GM19395 (cell line): ENCODE data around the gene ZCCHC17.
"Not testable (repeated sequence)": the region's sequence is repeated elsewhere in the genome, so short reads cannot be mapped to it uniquely, and the experiment has no call there.

Experiments
- ATAC-seq: cut with Tn5 transposase; IDR thresholded peaks from one replicate; pipeline ENCODE4 v1.9.1; 2021; ENCODE audit warnings: mild to moderate bottlenecking, moderate library complexity; ENCODE audit not compliant: unreplicated experiment

The ZCCHC17 gene

GRCh38 chr1:31368611-31369107, 71.8 kb downstream of the ZCCHC17 start:
- ATAC-seq: no peak

GRCh38 chr1:31370021-31370420, 73.2 kb downstream of the ZCCHC17 start:
- no peak for ATAC-seq

GRCh38 chr1:31370565-31370964, 73.7 kb downstream of the ZCCHC17 start:
- no peak for ATAC-seq

- ATAC-seq: no peak
Measured at GRCh38 chr1:31371121-31371959, 74.5 kb downstream of the ZCCHC17 start.

- no peak for ATAC-seq
Measured at GRCh38 chr1:31372051-31372450, 75.2 kb downstream of the ZCCHC17 start.

- ATAC-seq: no peak
Measured at GRCh38 chr1:31372751-31373055, 75.9 kb downstream of the ZCCHC17 start.

GRCh38 chr1:31373056-31373896, 76.4 kb downstream of the ZCCHC17 start, which contains the start of gene FABP3:
TSS of gene FABP3 (minus strand) at chr1:31373076. CDS start at chr1:31373014, 62 bp downstream.
- no peak for ATAC-seq

- no peak for ATAC-seq
Measured at GRCh38 chr1:31373897-31374486, 77.2 kb downstream of the ZCCHC17 start.

GRCh38 chr1:31374511-31375196, 77.8 kb downstream of the ZCCHC17 start:
- ATAC-seq: no peak

GRCh38 chr1:31376375-31377134, 79.7 kb downstream of the ZCCHC17 start:
- ATAC-seq: no peak

- ATAC-seq: no peak
Measured at GRCh38 chr1:31377364-31377863, 80.6 kb downstream of the ZCCHC17 start.

- ATAC-seq: no peak
Measured at GRCh38 chr1:31378001-31378400, 81.2 kb downstream of the ZCCHC17 start.

GRCh38 chr1:31380181-31380580, 83.3 kb downstream of the ZCCHC17 start:
- ATAC-seq: no peak

- no peak for ATAC-seq
Measured at GRCh38 chr1:31381394-31382294, 84.8 kb downstream of the ZCCHC17 start.

- no peak for ATAC-seq
Measured at GRCh38 chr1:31382379-31382989, 85.7 kb downstream of the ZCCHC17 start.

- no peak for ATAC-seq
Measured at GRCh38 chr1:31383967-31384366, 87.1 kb downstream of the ZCCHC17 start.

- ATAC-seq: not testable (repeated sequence)
Measured at GRCh38 chr1:31386576-31387243, 89.9 kb downstream of the ZCCHC17 start.

GRCh38 chr1:31387612-31388011, 90.8 kb downstream of the ZCCHC17 start:
- ATAC-seq: no peak
